OCI-LY7 (cell line): Measurements from ENCODE around the gene ANKS1A.

Source experiments
- EZH2phosphoT487 ChIP-seq: fragments of 200-600 bp; sonication (generic); IDR thresholded peaks from 2 replicates; pipeline ENCODE4 v1.6.1; 2018; ENCODE audit warnings: low read depth, borderline replicate concordance, mild to moderate bottlenecking, mixed run types, antibody characterized with exemption, low read length, moderate library complexity, mixed read lengths
- TF ChIP-seq, protein P1 (sequence below): fragments of 200-600 bp; sonication (generic); conservative IDR thresholded peaks from 2 replicates; pipeline ENCODE4 v1.5.1; 2014; ENCODE audit warnings: mild to moderate bottlenecking, antibody characterized with exemption, low read length, moderate library complexity, mixed read lengths

DNA sequence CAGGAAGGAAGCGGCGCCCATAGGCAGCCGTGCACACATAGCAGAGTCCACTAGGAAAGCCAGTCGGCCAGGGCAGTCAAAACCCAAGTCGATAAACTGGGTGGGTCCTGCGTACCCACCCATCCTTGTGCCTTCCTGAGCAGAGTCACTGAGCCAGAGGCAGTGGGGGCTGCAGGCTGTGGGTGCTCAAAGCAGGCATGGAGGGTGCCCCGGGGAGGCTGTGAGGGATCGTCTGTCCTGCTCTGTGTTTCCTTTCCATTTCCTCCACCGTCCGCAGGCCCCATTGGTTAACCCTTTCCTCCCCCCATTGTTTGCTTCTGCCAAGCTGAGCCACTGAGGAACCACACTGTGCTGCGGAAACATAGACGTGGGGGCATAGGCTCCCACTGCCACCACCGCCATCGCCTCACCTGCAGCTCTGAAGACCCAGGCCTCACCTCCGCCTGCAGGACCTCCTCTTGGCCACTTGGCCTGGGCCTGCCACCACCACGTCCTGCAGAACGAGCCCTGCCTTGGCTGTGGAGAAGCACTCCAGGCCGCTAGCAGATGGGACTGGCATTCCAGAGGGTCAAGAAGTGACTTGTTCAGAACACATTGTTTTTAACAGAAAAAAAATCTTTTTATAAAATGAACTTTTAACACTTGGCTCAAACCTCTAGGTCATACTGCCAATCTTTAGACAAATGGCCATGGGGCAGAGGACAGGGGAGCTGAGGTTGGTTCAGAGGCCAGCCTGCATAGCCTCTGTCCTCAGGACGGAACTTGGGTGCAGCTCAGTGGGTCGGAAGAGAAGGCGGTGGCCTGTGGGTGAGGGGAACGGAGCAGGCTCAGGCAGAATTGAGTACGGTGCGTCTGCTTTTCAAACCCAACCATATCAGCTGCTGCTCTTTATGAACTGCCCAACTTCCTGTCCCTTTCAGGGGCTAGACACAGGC is 199.5 kb downstream of the ANKS1A start:
- TF ChIP-seq, protein P1, sequence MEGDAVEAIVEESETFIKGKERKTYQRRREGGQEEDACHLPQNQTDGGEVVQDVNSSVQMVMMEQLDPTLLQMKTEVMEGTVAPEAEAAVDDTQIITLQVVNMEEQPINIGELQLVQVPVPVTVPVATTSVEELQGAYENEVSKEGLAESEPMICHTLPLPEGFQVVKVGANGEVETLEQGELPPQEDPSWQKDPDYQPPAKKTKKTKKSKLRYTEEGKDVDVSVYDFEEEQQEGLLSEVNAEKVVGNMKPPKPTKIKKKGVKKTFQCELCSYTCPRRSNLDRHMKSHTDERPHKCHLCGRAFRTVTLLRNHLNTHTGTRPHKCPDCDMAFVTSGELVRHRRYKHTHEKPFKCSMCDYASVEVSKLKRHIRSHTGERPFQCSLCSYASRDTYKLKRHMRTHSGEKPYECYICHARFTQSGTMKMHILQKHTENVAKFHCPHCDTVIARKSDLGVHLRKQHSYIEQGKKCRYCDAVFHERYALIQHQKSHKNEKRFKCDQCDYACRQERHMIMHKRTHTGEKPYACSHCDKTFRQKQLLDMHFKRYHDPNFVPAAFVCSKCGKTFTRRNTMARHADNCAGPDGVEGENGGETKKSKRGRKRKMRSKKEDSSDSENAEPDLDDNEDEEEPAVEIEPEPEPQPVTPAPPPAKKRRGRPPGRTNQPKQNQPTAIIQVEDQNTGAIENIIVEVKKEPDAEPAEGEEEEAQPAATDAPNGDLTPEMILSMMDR, result no peak
- no peak for TF ChIP-seq EZH2phosphoT487
